ENCODE measurements around the gene ABCA12.

The ABCA12 gene

GRCh38 chr2:215160081-215160480 is 21.7 kb upstream of the ABCA12 start:
- Histone ChIP-seq H4K20me1 (no peaks in the 10 kb centered on the region), H3K36me3 (no peaks in the 10 kb centered on the region)
- no peak for TF ChIP-seq Cebpa-rat (IDR thresholded peaks at IDR 0.05)

DNA sequence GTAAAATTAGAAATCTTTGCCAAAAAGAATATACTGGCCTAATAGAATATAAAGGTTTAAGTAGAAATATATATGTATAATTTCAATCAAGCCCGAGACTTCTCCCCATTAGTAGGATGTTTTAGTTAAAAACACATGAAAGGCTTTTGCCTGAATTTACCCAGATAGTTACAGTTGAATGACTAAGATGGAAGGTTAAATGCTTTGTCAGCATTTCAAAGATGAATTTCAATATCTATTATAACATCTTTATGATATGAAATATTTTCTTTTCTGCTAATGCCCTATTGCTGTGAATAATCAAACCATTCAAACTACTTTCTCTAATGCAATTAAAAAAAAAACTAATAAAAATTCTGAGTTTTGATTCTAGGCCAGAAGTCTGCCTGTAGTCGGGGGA is 18.0 kb upstream of the ABCA12 start:
- Histone ChIP-seq H3K4me3 (no peak overlapping the region), H3K4me2 (no peak overlapping the region), H3K9me3 (no peaks in the 10 kb centered on the region), H3K27ac (no peak overlapping the region), H3K4me1 (no peaks in the 10 kb centered on the region), H3K36me3 (no peaks in the 10 kb centered on the region), H3K27me3 (no peaks in the 10 kb centered on the region), H4K20me1 (no peaks in the 10 kb centered on the region), H3K9ac (no peak overlapping the region)
- no peak for TF ChIP-seq Cebpa-rat (IDR thresholded peaks at IDR 0.05)

More at GRCh38 chr2:215160081-215160480, 21.7 kb upstream of the ABCA12 start:
- Histone ChIP-seq H3K27ac (no peak overlapping the region), H3K4me2 (no peak overlapping the region), H3K27me3 (no peaks in the 10 kb centered on the region), H3K4me3 (no peak overlapping the region), H3K9ac (no peak overlapping the region), H3K4me1 (no peaks in the 10 kb centered on the region), H3K9me3 (peaks cover 12% of the 10 kb centered on the region; the same call in 1 of the 2 replicates)

DNA sequence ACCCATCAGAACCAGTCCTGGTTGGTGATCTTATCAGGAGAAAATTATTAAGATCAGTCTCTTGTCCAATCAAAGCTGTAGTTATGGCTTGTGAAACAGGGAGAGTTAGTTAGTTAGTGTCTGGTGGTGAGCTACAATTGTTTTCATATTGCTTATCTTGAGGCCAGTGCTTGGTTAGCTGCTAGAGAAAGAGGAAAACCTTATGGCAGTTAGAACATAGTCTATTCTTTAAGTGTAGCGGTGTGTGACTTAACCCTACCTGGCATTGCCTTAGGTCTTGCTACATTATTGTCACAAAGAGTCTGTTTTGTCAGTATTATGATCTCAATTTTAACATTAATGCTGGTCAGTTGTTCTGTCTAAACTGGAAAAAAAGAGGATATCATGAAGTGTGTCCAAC is 11.5 kb upstream of the ABCA12 start:
- no peak for TF ChIP-seq Cebpa-rat (IDR thresholded peaks at IDR 0.05)
- Histone ChIP-seq H3K4me2 (no peak overlapping the region), H3K4me3 (no peak overlapping the region), H4K20me1 (no peaks in the 10 kb centered on the region), H3K9me3 (no peaks in the 10 kb centered on the region; the same call in 1 of the 2 replicates), H3K9ac (no peak overlapping the region), H3K27ac (no peak overlapping the region), H3K4me1 (no peaks in the 10 kb centered on the region), H3K27me3 (no peaks in the 10 kb centered on the region), H3K36me3 (no peaks in the 10 kb centered on the region)

DNA sequence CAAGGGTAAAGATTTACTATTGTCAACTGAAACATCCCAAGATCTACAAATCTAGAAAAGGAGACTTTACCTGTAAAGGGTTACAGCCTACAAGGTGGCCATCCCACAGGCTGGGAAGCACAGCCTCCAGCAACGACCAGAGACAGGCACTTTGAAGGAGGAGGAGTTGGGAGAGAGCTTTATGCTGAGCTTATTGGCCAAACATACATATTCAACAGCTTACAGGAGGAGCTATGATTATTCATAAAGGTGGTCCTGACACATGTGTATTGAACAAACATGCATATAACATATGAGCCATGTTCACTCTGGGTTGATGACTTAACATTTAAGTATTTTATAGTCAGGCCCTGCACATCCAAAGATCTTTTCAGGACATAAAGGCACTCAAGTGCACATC is 11.1 kb upstream of the ABCA12 start:
- H3K27ac ChIP-seq: no peak overlapping the region
- no peak overlapping the region for H3K4me3 ChIP-seq
- TF ChIP-seq Cebpa-rat (IDR thresholded peaks at IDR 0.05): no peak
- H3K4me2 ChIP-seq: no peak overlapping the region
- H3K27me3 ChIP-seq: no peaks in the 10 kb centered on the region
- H3K36me3 ChIP-seq: no peaks in the 10 kb centered on the region
- H3K4me1 ChIP-seq: no peaks in the 10 kb centered on the region
- no peaks in the 10 kb centered on the region; the same call in 1 of the 2 replicates for H3K9me3 ChIP-seq
- H3K9ac ChIP-seq: no peak overlapping the region
- no peaks in the 10 kb centered on the region for H4K20me1 ChIP-seq

GRCh38 chr2:215149060-215149459 is 10.6 kb upstream of the ABCA12 start:
- no peaks in the 10 kb centered on the region for H4K20me1 ChIP-seq
- H3K36me3 ChIP-seq: no peaks in the 10 kb centered on the region
- H3K4me1 ChIP-seq: no peaks in the 10 kb centered on the region
- H3K27ac ChIP-seq: no peak overlapping the region
- no peaks in the 10 kb centered on the region for H3K27me3 ChIP-seq
- no peaks in the 10 kb centered on the region; the same call in 1 of the 2 replicates for H3K9me3 ChIP-seq
- no peak overlapping the region for H3K4me3 ChIP-seq
- H3K9ac ChIP-seq: no peak overlapping the region
- no peak overlapping the region for H3K4me2 ChIP-seq
- no peak for TF ChIP-seq Cebpa-rat (IDR thresholded peaks at IDR 0.05)

- no peak overlapping the region for H3K27ac ChIP-seq
- no peaks in the 10 kb centered on the region; the same call in 1 of the 2 replicates for H3K9me3 ChIP-seq
- no peak overlapping the region for H3K4me2 ChIP-seq
- no peak overlapping the region for H3K4me3 ChIP-seq
- H3K36me3 ChIP-seq: no peaks in the 10 kb centered on the region
- H4K20me1 ChIP-seq: no peaks in the 10 kb centered on the region
- H3K4me1 ChIP-seq: no peaks in the 10 kb centered on the region
- TF ChIP-seq Cebpa-rat (IDR thresholded peaks at IDR 0.05): no peak
- H3K9ac ChIP-seq: no peak overlapping the region
- no peaks in the 10 kb centered on the region for H3K27me3 ChIP-seq
Observed at GRCh38 chr2:215145611-215146010, 7.2 kb upstream of the ABCA12 start.

DNA sequence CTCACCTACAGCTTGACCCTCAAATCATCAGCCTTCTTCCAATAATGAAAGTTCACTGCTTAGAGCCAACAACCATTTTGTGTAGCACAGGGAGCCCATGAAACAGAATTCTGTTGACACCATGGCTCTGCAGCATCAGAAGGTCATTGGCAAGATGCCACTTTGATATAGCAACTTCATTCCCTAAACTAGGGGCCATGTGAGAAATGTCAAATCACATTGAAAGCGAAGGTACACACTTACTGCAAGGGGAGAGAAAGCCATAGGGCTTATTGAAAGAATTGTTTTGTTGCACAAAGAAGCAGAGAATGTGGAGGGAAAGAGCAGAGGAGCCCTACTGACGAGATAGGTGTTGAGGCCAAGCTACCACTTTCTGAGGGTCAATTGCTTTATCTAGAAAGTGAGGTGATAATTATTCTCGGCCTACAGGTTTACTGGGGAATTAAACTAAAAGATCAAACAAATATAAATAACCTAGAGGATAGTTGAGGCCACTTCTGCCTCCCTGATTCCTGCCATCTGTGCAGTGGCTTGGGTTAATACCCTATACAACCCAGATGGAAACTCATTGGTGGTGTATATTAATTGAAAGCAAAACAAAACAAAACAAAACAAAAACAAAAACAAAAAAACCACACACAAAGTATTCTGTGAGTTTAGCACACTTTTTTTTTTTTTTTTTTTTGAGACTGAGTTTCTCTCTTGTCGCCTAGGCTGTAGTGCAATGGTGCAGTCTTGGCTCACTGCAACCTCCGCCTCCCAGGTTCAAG is 5.9 kb upstream of the ABCA12 start:
- no peak overlapping the region for H3K27ac ChIP-seq
- no peak for TF ChIP-seq Cebpa-rat (IDR thresholded peaks at IDR 0.05)
- no peaks in the 10 kb centered on the region; the same call in 1 of the 2 replicates for H3K9me3 ChIP-seq
- no peak overlapping the region for H3K9ac ChIP-seq
- no peaks in the 10 kb centered on the region for H3K27me3 ChIP-seq
- H3K36me3 ChIP-seq: no peaks in the 10 kb centered on the region
- H3K4me2 ChIP-seq: no peak overlapping the region
- H3K4me3 ChIP-seq: no peak overlapping the region
- H3K4me1 ChIP-seq: no peaks in the 10 kb centered on the region
- H4K20me1 ChIP-seq: no peaks in the 10 kb centered on the region

GRCh38 chr2:215143458-215143857 is 5.0 kb upstream of the ABCA12 start:
- Histone ChIP-seq H3K36me3 (no peaks in the 10 kb centered on the region), H3K4me3 (no peak overlapping the region), H3K27ac (no peak overlapping the region), H3K4me1 (no peaks in the 10 kb centered on the region), H3K9me3 (no peaks in the 10 kb centered on the region; the same call in 1 of the 2 replicates), H4K20me1 (no peaks in the 10 kb centered on the region), H3K9ac (no peak overlapping the region), H3K27me3 (no peaks in the 10 kb centered on the region), H3K4me2 (no peak overlapping the region)
- no peak for TF ChIP-seq Cebpa-rat (IDR thresholded peaks at IDR 0.05)

DNA sequence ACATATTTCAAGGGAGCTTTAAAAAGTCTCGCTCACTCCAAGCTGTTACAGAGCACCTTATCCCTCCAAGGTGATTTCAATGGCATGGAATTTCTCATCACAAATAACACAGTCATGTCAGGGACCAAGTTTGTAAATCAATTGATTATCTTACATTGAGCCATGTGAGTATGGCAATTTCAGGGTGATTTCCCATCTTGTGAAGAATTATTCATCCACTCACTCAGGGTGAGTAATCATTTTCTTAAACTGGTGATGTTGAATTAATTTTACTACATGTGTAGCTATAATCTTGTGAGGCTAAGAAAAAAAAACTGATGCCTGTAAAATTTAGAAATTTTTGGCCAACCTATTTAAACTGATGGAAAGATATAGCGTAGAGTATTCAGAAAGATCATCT is 3.3 kb upstream of the ABCA12 start:
- H3K9ac ChIP-seq: no peak overlapping the region
- no peak for TF ChIP-seq Cebpa-rat (IDR thresholded peaks at IDR 0.05)
- no peaks in the 10 kb centered on the region for H3K36me3 ChIP-seq

GRCh38 chr2:215140166-215140707 is 1.8 kb upstream of the ABCA12 start:
- no peaks in the 10 kb centered on the region for H3K4me1 ChIP-seq
- no peaks in the 10 kb centered on the region for H3K9me3 ChIP-seq
- no peak for TF ChIP-seq Cebpa-rat (IDR thresholded peaks at IDR 0.05)
- no peak overlapping the region for H3K9ac ChIP-seq
- no peaks in the 10 kb centered on the region for H3K27me3 ChIP-seq
- H3K4me2 ChIP-seq: no peak overlapping the region
- H3K4me3 ChIP-seq: no peak overlapping the region
- no peak overlapping the region for H3K27ac ChIP-seq
- no peaks in the 10 kb centered on the region for H4K20me1 ChIP-seq
- no peaks in the 10 kb centered on the region for H3K36me3 ChIP-seq

More for the DNA sequence above, 3.3 kb upstream of the ABCA12 start:
- H4K20me1 ChIP-seq: no peaks in the 10 kb centered on the region
- no peak overlapping the region for H3K4me3 ChIP-seq
- H3K27me3 ChIP-seq: no peaks in the 10 kb centered on the region
- H3K4me2 ChIP-seq: no peak overlapping the region
- H3K27ac ChIP-seq: no peak overlapping the region
- H3K4me1 ChIP-seq: no peaks in the 10 kb centered on the region
- no peaks in the 10 kb centered on the region for H3K9me3 ChIP-seq

Data from BLaER1 (cell line).